ENCODE data around the gene JAM2.

JAM2 gene

GRCh38 chr21:25646474-25646873 is 7.4 kb downstream of the JAM2 start:
- Histone ChIP-seq H3K36me3 (ENCODE audit: control insufficient read depth, insufficient read depth, low read length) (no peaks in the 10 kb centered on the region), H3K4me3 (ENCODE audit: extremely low read depth, insufficient read depth, low read length, poor library complexity, severe bottlenecking) (no peak overlapping the region), H3K27ac (ENCODE audit: low read depth, low read length, severe bottlenecking) (no peak overlapping the region), H3K9me3 (ENCODE audit: control insufficient read depth, low read length) (no peaks in the 10 kb centered on the region), H3K4me1 (ENCODE audit: control insufficient read depth, insufficient read depth, low read length, poor library complexity, severe bottlenecking) (no peaks in the 10 kb centered on the region)
- 60 to 71% methylated on average over 1 of the region's 1 CpG for WGBS, 2 experiments (ENCODE audit: insufficient coverage in 2 of 2)

DNA sequence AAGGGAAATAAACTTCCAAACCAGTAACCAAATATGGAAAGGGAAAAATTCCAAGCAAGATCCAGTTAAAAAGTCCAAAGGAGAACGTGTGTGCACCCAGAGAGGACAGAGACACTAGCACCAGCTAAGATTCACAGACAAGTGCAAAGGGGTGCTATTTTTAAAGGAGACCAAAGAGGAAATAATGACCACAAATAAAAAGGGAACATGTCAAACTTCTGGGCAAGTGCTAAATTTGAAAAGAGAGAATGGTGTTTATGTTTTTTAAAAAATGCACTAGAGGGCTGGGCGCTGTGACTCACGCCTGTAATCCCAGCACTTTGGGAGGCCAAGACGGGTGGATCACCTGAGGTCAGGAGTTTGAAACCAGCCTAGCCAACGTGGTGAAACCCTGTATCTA is 8.6 kb downstream of the JAM2 start:
- 81 to 85% methylated on average over 4 to 5 of the region's 5 CpGs for WGBS, 2 experiments (ENCODE audit: insufficient coverage in 2 of 2)
- no peaks in the 10 kb centered on the region for H3K9me3 ChIP-seq (ENCODE audit: control insufficient read depth, low read length)
- no peak overlapping the region for H3K4me3 ChIP-seq (ENCODE audit: extremely low read depth, insufficient read depth, low read length, poor library complexity, severe bottlenecking)
- no peak overlapping the region for H3K27ac ChIP-seq (ENCODE audit: low read depth, low read length, severe bottlenecking)
- no peaks in the 10 kb centered on the region for H3K4me1 ChIP-seq (ENCODE audit: control insufficient read depth, insufficient read depth, low read length, poor library complexity, severe bottlenecking)
- H3K36me3 ChIP-seq (ENCODE audit: control insufficient read depth, insufficient read depth, low read length), result no peaks in the 10 kb centered on the region

- Histone ChIP-seq H3K36me3 (ENCODE audit: control insufficient read depth, insufficient read depth, low read length) (no peaks in the 10 kb centered on the region), H3K27ac (ENCODE audit: low read depth, low read length, severe bottlenecking) (no peak overlapping the region), H3K9me3 (ENCODE audit: control insufficient read depth, low read length) (no peaks in the 10 kb centered on the region), H3K4me3 (ENCODE audit: extremely low read depth, insufficient read depth, low read length, poor library complexity, severe bottlenecking) (no peak overlapping the region), H3K4me1 (ENCODE audit: control insufficient read depth, insufficient read depth, low read length, poor library complexity, severe bottlenecking) (no peaks in the 10 kb centered on the region)
- 84 to 86% methylated on average over 4 to 5 of the region's 7 CpGs for WGBS, 2 experiments (ENCODE audit: insufficient coverage in 2 of 2)
Observed at GRCh38 chr21:25649146-25649545, 10.1 kb downstream of the JAM2 start.

DNA sequence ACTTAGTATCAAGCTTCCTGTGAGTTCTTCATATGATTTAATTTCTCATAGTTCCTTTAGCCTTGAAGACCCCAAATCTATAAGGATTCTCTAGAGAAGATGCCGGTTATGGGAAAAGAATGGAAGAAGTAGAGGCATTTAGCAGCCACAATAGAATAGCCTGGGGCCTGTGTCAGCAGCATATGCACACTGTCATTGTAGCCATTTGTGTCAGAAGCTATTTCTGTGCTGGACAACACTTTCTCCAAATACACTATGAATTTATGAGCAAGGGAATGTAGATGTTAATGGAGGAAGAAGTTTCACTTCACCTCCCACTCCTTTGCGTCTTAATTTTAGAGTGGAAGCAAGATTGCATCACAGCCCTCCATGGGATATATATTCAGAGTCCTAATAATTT is 17.4 kb downstream of the JAM2 start:
- Histone ChIP-seq H3K4me3 (ENCODE audit: extremely low read depth, insufficient read depth, low read length, poor library complexity, severe bottlenecking) (no peak overlapping the region), H3K9me3 (ENCODE audit: control insufficient read depth, low read length) (no peaks in the 10 kb centered on the region), H3K36me3 (ENCODE audit: control insufficient read depth, insufficient read depth, low read length) (no peaks in the 10 kb centered on the region), H3K4me1 (ENCODE audit: control insufficient read depth, insufficient read depth, low read length, poor library complexity, severe bottlenecking) (no peaks in the 10 kb centered on the region), H3K27ac (ENCODE audit: low read depth, low read length, severe bottlenecking) (no peak overlapping the region)
- WGBS, 2 experiments (ENCODE audit: insufficient coverage in 2 of 2), result no CpG with 5 or more reads among the region's 2 CpGs

DNA sequence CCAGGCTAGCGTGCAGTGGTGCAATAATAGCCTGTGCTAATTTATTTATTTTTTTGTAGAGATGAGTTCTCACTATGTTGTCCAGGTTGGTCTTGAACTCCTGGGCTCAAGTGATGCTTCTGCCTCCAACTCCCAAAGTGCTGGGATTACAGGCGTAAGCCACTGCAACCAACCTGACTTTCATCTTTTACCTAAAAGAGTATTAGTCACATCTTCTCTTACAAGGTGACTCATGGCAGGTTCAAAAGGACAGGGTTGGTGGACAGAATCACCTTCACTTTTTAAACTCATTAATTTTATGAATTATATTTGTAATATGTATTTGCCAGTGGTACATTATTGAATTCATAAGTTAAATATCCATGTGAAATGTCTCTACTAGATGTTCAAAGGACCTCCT is 18.1 kb downstream of the JAM2 start:
- Histone ChIP-seq H3K4me1 (ENCODE audit: control insufficient read depth, insufficient read depth, low read length, poor library complexity, severe bottlenecking) (no peaks in the 10 kb centered on the region), H3K27ac (ENCODE audit: low read depth, low read length, severe bottlenecking) (no peak overlapping the region), H3K36me3 (ENCODE audit: control insufficient read depth, insufficient read depth, low read length) (no peaks in the 10 kb centered on the region), H3K9me3 (ENCODE audit: control insufficient read depth, low read length) (no peaks in the 10 kb centered on the region), H3K4me3 (ENCODE audit: extremely low read depth, insufficient read depth, low read length, poor library complexity, severe bottlenecking) (no peak overlapping the region)
- 83 to 100% methylated on average over 1 of the region's 2 CpGs for WGBS, 2 experiments (ENCODE audit: insufficient coverage in 2 of 2)

DNA sequence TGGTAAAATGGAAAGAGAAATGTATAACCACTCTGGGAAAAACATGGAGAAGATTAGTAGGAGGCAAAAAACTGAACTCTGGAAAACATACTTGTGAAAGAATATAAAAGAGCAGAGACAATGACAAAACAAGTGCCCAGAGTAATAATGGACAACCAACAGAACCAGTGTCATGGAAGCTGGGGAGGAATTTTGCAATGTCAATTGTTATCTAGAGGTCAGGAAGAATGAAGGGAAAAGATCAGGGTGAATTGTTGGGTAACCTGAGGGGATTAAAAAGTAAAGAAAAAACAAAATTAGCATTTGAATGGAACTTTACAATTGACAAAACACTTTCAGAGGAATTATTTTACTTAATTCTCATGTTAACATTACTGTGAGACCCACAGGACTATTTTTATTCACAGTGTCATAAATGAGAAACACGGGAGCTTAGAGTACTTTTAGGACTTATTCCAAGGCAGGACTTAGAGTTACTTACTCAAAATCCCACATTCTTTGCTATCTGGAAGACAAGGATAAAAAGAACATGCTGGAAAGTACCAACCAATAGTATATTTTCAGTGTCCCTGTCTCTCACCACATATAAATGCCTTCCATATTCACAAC is 19.5 kb downstream of the JAM2 start:
- whole genome bisulfite sequencing, 2 experiments (ENCODE audit: insufficient coverage in 2 of 2), result no CpG with 5 or more reads among the region's 1 CpG
- Histone ChIP-seq H3K4me3 (ENCODE audit: extremely low read depth, insufficient read depth, low read length, poor library complexity, severe bottlenecking) (no peak overlapping the region), H3K9me3 (ENCODE audit: control insufficient read depth, low read length) (no peaks in the 10 kb centered on the region), H3K27ac (ENCODE audit: low read depth, low read length, severe bottlenecking) (no peak overlapping the region), H3K36me3 (ENCODE audit: control insufficient read depth, insufficient read depth, low read length) (no peaks in the 10 kb centered on the region), H3K4me1 (ENCODE audit: control insufficient read depth, insufficient read depth, low read length, poor library complexity, severe bottlenecking) (no peaks in the 10 kb centered on the region)

- H3K4me1 ChIP-seq (ENCODE audit: control insufficient read depth, insufficient read depth, low read length, poor library complexity, severe bottlenecking), result no peaks in the 10 kb centered on the region
- WGBS, 2 experiments (ENCODE audit: insufficient coverage in 2 of 2), result no CpG with 5 or more reads among the region's 1 CpG
- H3K36me3 ChIP-seq (ENCODE audit: control insufficient read depth, insufficient read depth, low read length), result no peaks in the 10 kb centered on the region
- H3K27ac ChIP-seq (ENCODE audit: low read depth, low read length, severe bottlenecking), result no peak overlapping the region
- no peak overlapping the region for H3K4me3 ChIP-seq (ENCODE audit: extremely low read depth, insufficient read depth, low read length, poor library complexity, severe bottlenecking)
- no peaks in the 10 kb centered on the region for H3K9me3 ChIP-seq (ENCODE audit: control insufficient read depth, low read length)
Observed at GRCh38 chr21:25660233-25660632, 21.2 kb downstream of the JAM2 start.

DNA sequence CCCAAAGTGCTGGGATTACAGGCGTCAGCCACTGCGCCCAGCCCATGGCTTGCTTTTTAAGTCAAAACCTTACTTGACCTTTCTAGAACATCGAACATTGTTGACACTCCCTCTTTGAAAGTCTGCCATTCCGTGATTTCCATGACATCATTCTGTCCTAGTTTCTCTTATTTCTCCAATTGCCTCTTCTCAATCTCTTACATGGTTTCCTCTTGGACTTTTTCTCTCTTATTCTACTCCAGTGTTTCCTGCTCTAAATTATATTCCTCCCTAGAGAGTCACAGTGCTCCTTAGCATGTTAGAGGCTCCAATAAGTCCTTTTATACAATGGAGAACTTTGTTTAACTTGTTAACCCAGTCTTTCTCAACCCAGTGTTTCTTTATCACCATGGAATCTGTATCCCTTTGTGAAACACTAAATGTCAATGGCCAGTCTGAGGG is 25.5 kb downstream of the JAM2 start:
- H3K9me3 ChIP-seq (ENCODE audit: control insufficient read depth, low read length), result no peaks in the 10 kb centered on the region
- H3K4me3 ChIP-seq (ENCODE audit: extremely low read depth, insufficient read depth, low read length, poor library complexity, severe bottlenecking), result no peak overlapping the region
- no peak overlapping the region for H3K27ac ChIP-seq (ENCODE audit: low read depth, low read length, severe bottlenecking)
- no peaks in the 10 kb centered on the region for H3K4me1 ChIP-seq (ENCODE audit: control insufficient read depth, insufficient read depth, low read length, poor library complexity, severe bottlenecking)
- 91 to 93% methylated on average over 4 of the region's 4 CpGs for WGBS, 2 experiments (ENCODE audit: insufficient coverage in 2 of 2)
- H3K36me3 ChIP-seq (ENCODE audit: control insufficient read depth, insufficient read depth, low read length), result no peaks in the 10 kb centered on the region

DNA sequence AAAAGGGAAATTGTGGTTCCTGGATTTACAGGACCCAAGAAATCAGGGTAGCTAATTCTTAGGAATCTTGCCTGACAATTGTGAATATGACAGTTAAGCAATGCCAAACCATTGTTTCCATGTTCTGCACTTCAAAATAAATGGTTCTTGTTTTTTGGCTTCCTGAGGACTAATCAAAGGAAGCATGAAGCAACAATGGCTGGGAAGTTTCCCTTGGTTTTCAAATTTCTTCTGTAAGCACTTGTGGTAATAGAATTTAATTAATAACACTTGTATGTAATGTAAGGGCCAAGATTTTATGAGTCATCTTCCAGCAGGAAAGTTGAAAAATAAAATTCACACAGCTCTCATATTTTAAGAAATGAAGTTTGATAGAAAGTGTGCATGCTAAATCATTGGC is 31.7 kb downstream of the JAM2 start:
- no peak overlapping the region for H3K27ac ChIP-seq (ENCODE audit: low read depth, low read length, severe bottlenecking)
- H3K36me3 ChIP-seq (ENCODE audit: control insufficient read depth, insufficient read depth, low read length), result no peaks in the 10 kb centered on the region
- no peak overlapping the region for H3K4me3 ChIP-seq (ENCODE audit: extremely low read depth, insufficient read depth, low read length, poor library complexity, severe bottlenecking)
- no peaks in the 10 kb centered on the region for H3K9me3 ChIP-seq (ENCODE audit: control insufficient read depth, low read length)
- H3K4me1 ChIP-seq (ENCODE audit: control insufficient read depth, insufficient read depth, low read length, poor library complexity, severe bottlenecking), result no peaks in the 10 kb centered on the region

- Histone ChIP-seq H3K4me1 (ENCODE audit: control insufficient read depth, insufficient read depth, low read length, poor library complexity, severe bottlenecking) (no peaks in the 10 kb centered on the region), H3K36me3 (ENCODE audit: control insufficient read depth, insufficient read depth, low read length) (no peaks in the 10 kb centered on the region), H3K9me3 (ENCODE audit: control insufficient read depth, low read length) (no peaks in the 10 kb centered on the region), H3K27ac (ENCODE audit: low read depth, low read length, severe bottlenecking) (no peak overlapping the region), H3K4me3 (ENCODE audit: extremely low read depth, insufficient read depth, low read length, poor library complexity, severe bottlenecking) (no peak overlapping the region)
Observed at GRCh38 chr21:25676451-25676850, 37.4 kb downstream of the JAM2 start.

GRCh38 chr21:25682382-25682781 is 43.3 kb downstream of the JAM2 start:
- no peak overlapping the region for H3K27ac ChIP-seq (ENCODE audit: low read depth, low read length, severe bottlenecking)
- no peak overlapping the region for H3K4me3 ChIP-seq (ENCODE audit: extremely low read depth, insufficient read depth, low read length, poor library complexity, severe bottlenecking)
- H3K4me1 ChIP-seq (ENCODE audit: control insufficient read depth, insufficient read depth, low read length, poor library complexity, severe bottlenecking), result no peaks in the 10 kb centered on the region
- H3K9me3 ChIP-seq (ENCODE audit: control insufficient read depth, low read length), result no peaks in the 10 kb centered on the region
- no peaks in the 10 kb centered on the region for H3K36me3 ChIP-seq (ENCODE audit: control insufficient read depth, insufficient read depth, low read length)
- 82 to 95% methylated on average over 7 to 9 of the region's 9 CpGs for WGBS, 2 experiments (ENCODE audit: insufficient coverage in 2 of 2)

All from mesodermal cell (in vitro differentiated cells).